HCT116 (cell line): ENCODE data around the gene BRD7. TPM values are rescaled to one million over a fixed set of nuclear protein-coding genes. Genes with fewer than 3 reads are reported as not detected.

Experiments used
- ATAC-seq: fragments of 200-7000 bp; cut with Tn5 transposase; 2 replicates; pipeline ENCODE4 v1.9.1; 2020; ENCODE audit warnings: mild to moderate bottlenecking, moderate library complexity
- BruUV-seq: library from RNA; stranded (reverse); fragments of 400-500 nt; replicated peaks from 2 replicates; lab custom pipeline; 2021; lab: Mats Ljungman, UMichigan
- CTCF ChIA-PET: fragments of 300-600 bp; sonication (Branson Sonifier 250); formaldehyde crosslinking; loops from one replicate; lab custom pipeline; 2021; ENCODE audit warnings: antibody characterized with exemption; lab: Charles Lee
- POLR2A ChIA-PET: fragments of 300-600, 350-600 bp; sonication (Branson Sonifier 250); formaldehyde crosslinking; loops from one replicate; lab custom pipeline; 2021; ENCODE audit warnings: antibody characterized with exemption; lab: Charles Lee
- RAD21 ChIA-PET, 2 experiments: fragments of 300-600 bp; sonication (Branson Sonifier 250); formaldehyde crosslinking; loops; one replicate each; lab custom pipeline; 2023; ENCODE audit warnings: low total read pairs in 2 of 2; ENCODE audit not compliant: uncharacterized antibody in 2 of 2, unreplicated experiment in 2 of 2, low non-redundant PET in 1 of 2; lab: Charles Lee
- DNase-seq: peaks from one replicate; pipeline ENCODE4 v3.0.0-alpha.2; 2010; ENCODE audit warnings: low read depth, low spot score
- H2AFZ ChIP-seq: fragments of 200-600 bp; shearing (Covaris generic), sonication (generic); 2 replicates; pipeline ENCODE4 v1.6.1; 2017; ENCODE audit warnings: low read depth, mixed run types, mixed read lengths, antibody characterized with exemption, low read length; ENCODE audit not compliant: poor library complexity, severe bottlenecking
- H3K27ac ChIP-seq: 2 replicates; pipeline ENCODE4 v1.5.1; 2012; ENCODE audit warnings: low read depth, low read length
- H3K27me3 ChIP-seq: fragments of 200-600 bp; sonication (generic); 2 replicates; pipeline ENCODE4 v1.6.1; 2016; ENCODE audit warnings: mixed run types, low read length, mixed read lengths; ENCODE audit not compliant: insufficient read depth
- H3K36me3 ChIP-seq, 2 experiments: fragments of 200-500 bp in 1 of 2; fragments of 200-600 bp in 1 of 2; sonication (Bioruptor generic) in 1 of 2; sonication (generic) in 1 of 2; 2 replicates each; pipeline versions ENCODE4 v1.5.1 to v1.6.1; 2014 to 2016; ENCODE audit warnings: low read length in 2 of 2, inconsistent platforms in 1 of 2, mixed read lengths in 1 of 2, mixed run types in 1 of 2; ENCODE audit not compliant: insufficient read depth in 2 of 2, control insufficient read depth in 1 of 2
- H3K4me1 ChIP-seq, 2 experiments: fragments of 200-600 bp in 1 of 2; sonication (generic) in 1 of 2; 2 replicates each; pipeline versions ENCODE4 v1.5.1 to v1.6.1; 2012 to 2017; ENCODE audit warnings: low read length in 2 of 2, inconsistent platforms in 1 of 2, mild to moderate bottlenecking in 1 of 2, mixed read lengths in 1 of 2, mixed run types in 1 of 2, moderate library complexity in 1 of 2; ENCODE audit not compliant: insufficient read depth in 2 of 2, control insufficient read depth in 1 of 2
- H3K4me2 ChIP-seq: fragments of 200-600 bp; sonication (generic); 2 replicates; pipeline ENCODE4 v1.6.1; 2017; ENCODE audit warnings: mixed run types, low read length, mixed read lengths
- H3K4me3 ChIP-seq, 2 experiments: fragments of 200-600 bp in 1 of 2; sonication (generic) in 1 of 2; replicated peaks in 1 of 2; 2 replicates each; pipeline ENCODE4 v1.5.1; 2011 to 2016; ENCODE audit warnings: low read length in 2 of 2, control low read depth in 1 of 2, low read depth in 1 of 2, mild to moderate bottlenecking in 1 of 2, mixed read lengths in 1 of 2, mixed run types in 1 of 2
- H3K79me2 ChIP-seq: fragments of 200-600 bp; sonication (generic); 2 replicates; pipeline ENCODE4 v1.6.1; 2017; ENCODE audit warnings: mild to moderate bottlenecking, mixed run types, low read length, moderate library complexity, mixed read lengths; ENCODE audit not compliant: insufficient read depth
- H3K9ac ChIP-seq: fragments of 200-600 bp; sonication (generic); 2 replicates; pipeline ENCODE4 v1.6.1; 2016; ENCODE audit warnings: low read length, mixed read lengths
- H3K9me2 ChIP-seq: fragments of 200-600 bp; sonication (generic), shearing (Covaris generic); 2 replicates; pipeline ENCODE4 v1.6.1; 2017; ENCODE audit warnings: mixed run types, mild to moderate bottlenecking, moderate library complexity; ENCODE audit not compliant: insufficient read depth
- H3K9me3 ChIP-seq, 2 experiments: fragments of 200-500 bp in 1 of 2; fragments of 200-600 bp in 1 of 2; sonication (Bioruptor generic) in 1 of 2; sonication (generic) in 1 of 2; 2 replicates each; pipeline ENCODE4 v1.6.1; 2014 to 2017; ENCODE audit warnings: low read length in 2 of 2, mixed read lengths in 2 of 2, inconsistent platforms in 1 of 2, low read depth in 1 of 2, mild to moderate bottlenecking in 1 of 2, mixed run types in 1 of 2, moderate library complexity in 1 of 2; ENCODE audit not compliant: control insufficient read depth in 1 of 2, insufficient read depth in 1 of 2
- H4K20me1 ChIP-seq: fragments of 200-600 bp; sonication (generic), shearing (Covaris generic); 2 replicates; pipeline ENCODE4 v1.6.1; 2017; ENCODE audit warnings: mixed run types, mild to moderate bottlenecking, moderate library complexity; ENCODE audit not compliant: insufficient read depth
- ATF3 ChIP-seq: IDR thresholded peaks from 2 replicates; pipeline ENCODE4 v1.6.1; 2012
- CEBPB ChIP-seq: IDR thresholded peaks from 2 replicates; pipeline ENCODE4 v1.6.1; 2012; ENCODE audit warnings: low read depth
- ELF1 ChIP-seq: IDR thresholded peaks from 2 replicates; pipeline ENCODE4 v1.6.1; 2012; ENCODE audit warnings: low read depth, borderline replicate concordance
- EZH2phosphoT487 ChIP-seq: fragments of 200-600 bp; IDR thresholded peaks from 2 replicates; pipeline ENCODE4 v1.6.1; 2018; ENCODE audit warnings: antibody characterized with exemption, borderline replicate concordance
- JUND ChIP-seq: IDR thresholded peaks from 2 replicates; pipeline ENCODE4 v1.6.1; 2012
- POLR2A ChIP-seq: IDR thresholded peaks from 2 replicates; pipeline ENCODE4 v1.7.0; 2011; ENCODE audit warnings: borderline replicate concordance; ENCODE audit not compliant: insufficient read depth, insufficient read length; ENCODE audit errors: extremely low read depth
- POLR2AphosphoS5 ChIP-seq: IDR thresholded peaks from 2 replicates; pipeline ENCODE4 v1.6.1; 2011; ENCODE audit warnings: mild to moderate bottlenecking, low read depth, low read length, moderate library complexity
- SP1 ChIP-seq: IDR thresholded peaks from 2 replicates; pipeline ENCODE4 v1.6.1; 2012; ENCODE audit warnings: low read depth
- TCF7L2 ChIP-seq: IDR thresholded peaks from 2 replicates; pipeline ENCODE4 v1.7.0; 2011; ENCODE audit warnings: borderline replicate concordance, inconsistent platforms; ENCODE audit not compliant: insufficient read depth, insufficient read length; ENCODE audit errors: extremely low read depth
- YY1 ChIP-seq: IDR thresholded peaks from 2 replicates; pipeline ENCODE4 v1.6.1; 2011; ENCODE audit warnings: low read length, low read depth, moderate library complexity, mild to moderate bottlenecking; ENCODE audit not compliant: insufficient replicate concordance; ENCODE audit errors: extremely low read depth
- ZBTB33 ChIP-seq: IDR thresholded peaks from 2 replicates; pipeline ENCODE4 v1.6.1; 2011; ENCODE audit warnings: mild to moderate bottlenecking, low read length, moderate library complexity; ENCODE audit not compliant: insufficient replicate concordance; ENCODE audit errors: extremely low read depth
- intact Hi-C: fragments of 100-400 bp; cut with micrococcal nuclease; formaldehyde crosslinking; loops from 2 replicates; pipeline ENCODE4 v1.10.0; 2022
- total RNA-seq: library from RNA; stranded (reverse); gene quantifications from one replicate; pipeline ENCODE4 v1.2.1, GENCODE V29; 2021; ENCODE audit not compliant: unreplicated experiment
- TF ChIP-seq, protein P1 (sequence below), 3 experiments: fragments of 200-600 bp in 1 of 3; sonication (generic) in 1 of 3; IDR thresholded peaks in 2 of 3; conservative IDR thresholded peaks in 1 of 3; 2 replicates each; pipeline ENCODE4 v1.5.1; 2012 to 2017; ENCODE audit warnings: low read depth in 2 of 3, low read length in 2 of 3, antibody characterized with exemption in 1 of 3, borderline replicate concordance in 1 of 3, control low read depth in 1 of 3, mild to moderate bottlenecking in 1 of 3, mixed read lengths in 1 of 3, mixed run types in 1 of 3, moderate library complexity in 1 of 3; ENCODE audit not compliant: insufficient read depth in 1 of 3

Gene BRD7
- total RNA-seq, 1 experiment from 2014 or later = 85.4 TPM

GRCh38 chr16:50386139-50386538 is 17.4 kb upstream of the BRD7 start:
- H3K9ac ChIP-seq = no peak overlapping the region
- no peak overlapping the region for H2AFZ ChIP-seq
- H3K9me3 ChIP-seq = no peaks in the 10 kb centered on the region
- CTCF ChIA-PET = no interaction called here
- no peaks in the 10 kb centered on the region for H3K9me2 ChIP-seq
- POLR2A ChIA-PET = no interaction called here
- H3K79me2 ChIP-seq = no peaks in the 10 kb centered on the region
- intact Hi-C loops = no loop called here
- H3K4me3 ChIP-seq = no peak overlapping the region
- no peak overlapping the region for H3K27ac ChIP-seq
- H4K20me1 ChIP-seq = no peaks in the 10 kb centered on the region
- TF ChIP-seq POLR2A = no peak
- TF ChIP-seq, protein P1, sequence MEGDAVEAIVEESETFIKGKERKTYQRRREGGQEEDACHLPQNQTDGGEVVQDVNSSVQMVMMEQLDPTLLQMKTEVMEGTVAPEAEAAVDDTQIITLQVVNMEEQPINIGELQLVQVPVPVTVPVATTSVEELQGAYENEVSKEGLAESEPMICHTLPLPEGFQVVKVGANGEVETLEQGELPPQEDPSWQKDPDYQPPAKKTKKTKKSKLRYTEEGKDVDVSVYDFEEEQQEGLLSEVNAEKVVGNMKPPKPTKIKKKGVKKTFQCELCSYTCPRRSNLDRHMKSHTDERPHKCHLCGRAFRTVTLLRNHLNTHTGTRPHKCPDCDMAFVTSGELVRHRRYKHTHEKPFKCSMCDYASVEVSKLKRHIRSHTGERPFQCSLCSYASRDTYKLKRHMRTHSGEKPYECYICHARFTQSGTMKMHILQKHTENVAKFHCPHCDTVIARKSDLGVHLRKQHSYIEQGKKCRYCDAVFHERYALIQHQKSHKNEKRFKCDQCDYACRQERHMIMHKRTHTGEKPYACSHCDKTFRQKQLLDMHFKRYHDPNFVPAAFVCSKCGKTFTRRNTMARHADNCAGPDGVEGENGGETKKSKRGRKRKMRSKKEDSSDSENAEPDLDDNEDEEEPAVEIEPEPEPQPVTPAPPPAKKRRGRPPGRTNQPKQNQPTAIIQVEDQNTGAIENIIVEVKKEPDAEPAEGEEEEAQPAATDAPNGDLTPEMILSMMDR (IDR thresholded peaks at IDR 0.05 in 2 of 3, conservative IDR thresholded peaks at IDR 0.05 in 1 of 3; ENCODE audit: borderline replicate concordance in 1 of 3, insufficient read depth in 1 of 3, low read depth in 2 of 3, low read length in 2 of 3) = no peak
- TF ChIP-seq POLR2AphosphoS5 = no peak
- TF ChIP-seq YY1 = no peak
- TF ChIP-seq EZH2phosphoT487 = no peak
- TF ChIP-seq, all 23 proteins: peak for 0
- BruUV-seq = no TSS peak
- RAD21 ChIA-PET = no interaction called here
- Histone ChIP-seq H3K4me1 (peaks cover 0 to 6% of the 10 kb centered on the region in 2 experiments; a peak in 1 of 4 replicates), H3K4me2 (no peak overlapping the region), H3K36me3 (no peaks in the 10 kb centered on the region), H3K27me3 (no peaks in the 10 kb centered on the region)
- DNase-seq = no peak
- peak; percentile 79 for ATAC-seq

DNA sequence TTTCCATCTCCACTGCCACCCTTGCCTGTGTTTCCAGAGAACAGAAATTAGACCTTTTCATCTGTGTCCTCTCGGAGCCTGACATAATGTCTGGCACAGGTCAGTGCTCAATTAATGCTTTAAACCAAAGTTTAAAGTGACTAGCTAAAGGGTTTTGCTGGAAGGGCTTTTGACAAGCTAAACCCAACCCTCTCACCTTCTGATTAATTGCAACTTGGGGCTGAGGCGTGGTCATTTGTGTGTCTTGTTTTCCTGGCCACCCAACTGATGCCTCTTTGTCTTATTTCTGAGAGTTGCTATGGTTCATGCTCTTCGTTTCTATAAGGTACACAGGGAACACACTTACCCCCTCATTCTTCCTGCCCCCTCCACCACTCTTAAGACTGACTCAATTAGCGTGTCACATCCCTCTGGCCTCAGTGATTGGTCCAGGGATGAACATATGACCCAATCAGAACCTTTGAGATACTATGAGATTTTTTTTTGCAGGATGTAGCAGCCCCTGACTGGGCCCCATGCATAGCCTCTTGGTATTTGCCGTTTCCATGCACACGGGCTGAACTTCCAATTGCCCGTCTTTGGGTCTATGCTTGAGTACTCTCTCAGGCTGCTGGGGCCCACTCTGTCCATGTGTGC is 15.8 kb upstream of the BRD7 start:
- intact Hi-C loops = no loop called here
- H3K9me3 ChIP-seq = no peaks in the 10 kb centered on the region
- H3K4me1 ChIP-seq = peaks cover 0 to 6% of the 10 kb centered on the region in 2 experiments; a peak in 1 of 4 replicates
- ChIA-PET RAD21 (no interaction called here), POLR2A (no interaction called here), CTCF (interaction anchor here (1.2 kb wide), 1 partner anchor 287 kb away, joined by 3 read pairs; no protein-coding TSS in a partner anchor)
- no peak for DNase-seq
- no peak overlapping the region for H3K4me3 ChIP-seq
- no peak overlapping the region for H2AFZ ChIP-seq
- H3K9me2 ChIP-seq = no peaks in the 10 kb centered on the region
- H3K27me3 ChIP-seq = no peaks in the 10 kb centered on the region
- BruUV-seq = no TSS peak
- no peak overlapping the region for H3K4me2 ChIP-seq
- H4K20me1 ChIP-seq = no peaks in the 10 kb centered on the region
- no peak overlapping the region for H3K27ac ChIP-seq
- no peaks in the 10 kb centered on the region for H3K79me2 ChIP-seq
- no peak overlapping the region for H3K9ac ChIP-seq
- ATAC-seq = no peak
- no peaks in the 10 kb centered on the region for H3K36me3 ChIP-seq
- TF ChIP-seq SP1 (no peak), JUND (no peak), ATF3 (no peak), TCF7L2 (no peak), ZBTB33 (no peak), CEBPB (no peak), ELF1 (no peak)
- TF ChIP-seq, protein P1 (IDR thresholded peaks at IDR 0.05 in 2 of 3, conservative IDR thresholded peaks at IDR 0.05 in 1 of 3; ENCODE audit: borderline replicate concordance in 1 of 3, insufficient read depth in 1 of 3, low read depth in 2 of 3, low read length in 2 of 3) = no peak
